ENCODE results near the gene OPCML. TPM values are rescaled to one million over a fixed set of nuclear protein-coding genes. Genes with fewer than 3 reads are reported as not detected.

OPCML gene
- total and polyA plus RNA-seq, 2 donors, result 0.06 to 2.3 TPM

GRCh38 chr11:132790971-132791370, 741.3 kb downstream of the OPCML start:
- DNase-seq (ENCODE audit: extremely low spot score), result no peak
- Histone ChIP-seq H3K36me3 (ENCODE audit: insufficient read depth) (no peaks in the 10 kb centered on the region), H3K4me1 (ENCODE audit: insufficient read depth) (no peaks in the 10 kb centered on the region), H3K4me3 (ENCODE audit: low read depth, low read length) (no peak overlapping the region), H3K27ac (ENCODE audit: low read depth) (no peak overlapping the region)
- 75% methylated on average over 7 of the region's 7 CpGs for WGBS

GRCh38 chr11:132790466-132790865, 741.8 kb downstream of the OPCML start:
- WGBS, result 91% methylated on average over 5 of the region's 5 CpGs
- Histone ChIP-seq H3K27ac (ENCODE audit: low read depth) (no peak overlapping the region), H3K4me1 (ENCODE audit: insufficient read depth) (no peaks in the 10 kb centered on the region), H3K4me3 (ENCODE audit: low read depth, low read length) (no peak overlapping the region), H3K36me3 (ENCODE audit: insufficient read depth) (no peaks in the 10 kb centered on the region)
- DNase-seq (ENCODE audit: extremely low spot score), result no peak

GRCh38 chr11:132788816-132789325, 743.4 kb downstream of the OPCML start:
- H3K27ac ChIP-seq (ENCODE audit: low read depth), result no peak overlapping the region
- DNase-seq (ENCODE audit: extremely low spot score), result no peak
- H3K36me3 ChIP-seq (ENCODE audit: insufficient read depth), result no peaks in the 10 kb centered on the region
- WGBS, result 37% methylated on average over 6 of the region's 6 CpGs
- H3K4me3 ChIP-seq (ENCODE audit: low read depth, low read length), result no peak overlapping the region
- H3K4me1 ChIP-seq (ENCODE audit: insufficient read depth), result no peaks in the 10 kb centered on the region

- no peaks in the 10 kb centered on the region for H3K36me3 ChIP-seq (ENCODE audit: insufficient read depth)
- H3K4me3 ChIP-seq (ENCODE audit: low read depth, low read length), result no peak overlapping the region
- no peaks in the 10 kb centered on the region for H3K4me1 ChIP-seq (ENCODE audit: insufficient read depth)
- 50% methylated on average over 4 of the region's 4 CpGs for WGBS
- H3K27ac ChIP-seq (ENCODE audit: low read depth), result no peak overlapping the region
- no peak for DNase-seq (ENCODE audit: extremely low spot score)
Measured at GRCh38 chr11:132785878-132786277, 746.4 kb downstream of the OPCML start.

- H3K4me3 ChIP-seq (ENCODE audit: low read depth, low read length), result no peak overlapping the region
- WGBS, result 69% methylated on average over 5 of the region's 5 CpGs
- no peaks in the 10 kb centered on the region for H3K36me3 ChIP-seq (ENCODE audit: insufficient read depth)
- no peaks in the 10 kb centered on the region for H3K4me1 ChIP-seq (ENCODE audit: insufficient read depth)
- no peak overlapping the region for H3K27ac ChIP-seq (ENCODE audit: low read depth)
- DNase-seq (ENCODE audit: extremely low spot score), result no peak
Measured at GRCh38 chr11:132784441-132784840, 747.9 kb downstream of the OPCML start.

- WGBS, result 79% methylated on average over 6 of the region's 6 CpGs
- no peak for DNase-seq (ENCODE audit: extremely low spot score)
- Histone ChIP-seq H3K4me1 (ENCODE audit: insufficient read depth) (no peaks in the 10 kb centered on the region), H3K36me3 (ENCODE audit: insufficient read depth) (no peaks in the 10 kb centered on the region), H3K4me3 (ENCODE audit: low read depth, low read length) (no peak overlapping the region), H3K27ac (ENCODE audit: low read depth) (no peak overlapping the region)
Measured at GRCh38 chr11:132782102-132782501, 750.2 kb downstream of the OPCML start.

- Histone ChIP-seq H3K4me3 (ENCODE audit: low read depth, low read length) (no peak overlapping the region), H3K4me1 (ENCODE audit: insufficient read depth) (no peaks in the 10 kb centered on the region), H3K36me3 (ENCODE audit: insufficient read depth) (no peaks in the 10 kb centered on the region), H3K27ac (ENCODE audit: low read depth) (no peak overlapping the region)
- DNase-seq (ENCODE audit: extremely low spot score), result no peak
- 53% methylated on average over 5 of the region's 5 CpGs for WGBS
Measured at GRCh38 chr11:132780046-132780445, 752.3 kb downstream of the OPCML start.

GRCh38 chr11:132779497-132779896, 752.8 kb downstream of the OPCML start:
- no peaks in the 10 kb centered on the region for H3K36me3 ChIP-seq (ENCODE audit: insufficient read depth)
- no peak overlapping the region for H3K4me3 ChIP-seq (ENCODE audit: low read depth, low read length)
- H3K4me1 ChIP-seq (ENCODE audit: insufficient read depth), result no peaks in the 10 kb centered on the region
- 65% methylated on average over 2 of the region's 3 CpGs for WGBS
- DNase-seq (ENCODE audit: extremely low spot score), result no peak
- H3K27ac ChIP-seq (ENCODE audit: low read depth), result no peak overlapping the region

- no peaks in the 10 kb centered on the region for H3K36me3 ChIP-seq (ENCODE audit: insufficient read depth)
- WGBS, result 31% methylated on average over 9 of the region's 9 CpGs
- H3K27ac ChIP-seq (ENCODE audit: low read depth), result no peak overlapping the region
- no peak for DNase-seq (ENCODE audit: extremely low spot score)
- no peaks in the 10 kb centered on the region for H3K4me1 ChIP-seq (ENCODE audit: insufficient read depth)
- H3K4me3 ChIP-seq (ENCODE audit: low read depth, low read length), result no peak overlapping the region
Measured at GRCh38 chr11:132777067-132777975, 755.0 kb downstream of the OPCML start.

- WGBS, result 43% methylated on average over 2 of the region's 2 CpGs
- H3K4me1 ChIP-seq (ENCODE audit: insufficient read depth), result no peaks in the 10 kb centered on the region
- no peak for DNase-seq (ENCODE audit: extremely low spot score)
- H3K27ac ChIP-seq (ENCODE audit: low read depth), result no peak overlapping the region
- no peaks in the 10 kb centered on the region for H3K36me3 ChIP-seq (ENCODE audit: insufficient read depth)
- H3K4me3 ChIP-seq (ENCODE audit: low read depth, low read length), result no peak overlapping the region
Measured at GRCh38 chr11:132773751-132774150, 758.5 kb downstream of the OPCML start.

- DNase-seq (ENCODE audit: extremely low spot score), result no peak
- H3K27ac ChIP-seq (ENCODE audit: low read depth), result no peak overlapping the region
- no peaks in the 10 kb centered on the region for H3K36me3 ChIP-seq (ENCODE audit: insufficient read depth)
- H3K4me3 ChIP-seq (ENCODE audit: low read depth, low read length), result no peak overlapping the region
- 44% methylated on average over 19 of the region's 19 CpGs for WGBS
- no peaks in the 10 kb centered on the region for H3K4me1 ChIP-seq (ENCODE audit: insufficient read depth)
Measured at GRCh38 chr11:132772703-132773545, 759.4 kb downstream of the OPCML start.

- H3K4me1 ChIP-seq (ENCODE audit: insufficient read depth), result no peaks in the 10 kb centered on the region
- no peaks in the 10 kb centered on the region for H3K36me3 ChIP-seq (ENCODE audit: insufficient read depth)
- no peak overlapping the region for H3K27ac ChIP-seq (ENCODE audit: low read depth)
- WGBS, result 64% methylated on average over 5 of the region's 5 CpGs
- DNase-seq (ENCODE audit: extremely low spot score), result no peak
- no peak overlapping the region for H3K4me3 ChIP-seq (ENCODE audit: low read depth, low read length)
Measured at GRCh38 chr11:132771746-132772145, 760.6 kb downstream of the OPCML start.

GRCh38 chr11:132770829-132771530, 761.3 kb downstream of the OPCML start:
- Histone ChIP-seq H3K27ac (ENCODE audit: low read depth) (no peak overlapping the region), H3K4me3 (ENCODE audit: low read depth, low read length) (no peak overlapping the region), H3K4me1 (ENCODE audit: insufficient read depth) (no peaks in the 10 kb centered on the region), H3K36me3 (ENCODE audit: insufficient read depth) (no peaks in the 10 kb centered on the region)
- no peak for DNase-seq (ENCODE audit: extremely low spot score)
- 39% methylated on average over 7 of the region's 7 CpGs for WGBS
